ENCODE data around the gene CBX7.

CBX7 gene

DNA sequence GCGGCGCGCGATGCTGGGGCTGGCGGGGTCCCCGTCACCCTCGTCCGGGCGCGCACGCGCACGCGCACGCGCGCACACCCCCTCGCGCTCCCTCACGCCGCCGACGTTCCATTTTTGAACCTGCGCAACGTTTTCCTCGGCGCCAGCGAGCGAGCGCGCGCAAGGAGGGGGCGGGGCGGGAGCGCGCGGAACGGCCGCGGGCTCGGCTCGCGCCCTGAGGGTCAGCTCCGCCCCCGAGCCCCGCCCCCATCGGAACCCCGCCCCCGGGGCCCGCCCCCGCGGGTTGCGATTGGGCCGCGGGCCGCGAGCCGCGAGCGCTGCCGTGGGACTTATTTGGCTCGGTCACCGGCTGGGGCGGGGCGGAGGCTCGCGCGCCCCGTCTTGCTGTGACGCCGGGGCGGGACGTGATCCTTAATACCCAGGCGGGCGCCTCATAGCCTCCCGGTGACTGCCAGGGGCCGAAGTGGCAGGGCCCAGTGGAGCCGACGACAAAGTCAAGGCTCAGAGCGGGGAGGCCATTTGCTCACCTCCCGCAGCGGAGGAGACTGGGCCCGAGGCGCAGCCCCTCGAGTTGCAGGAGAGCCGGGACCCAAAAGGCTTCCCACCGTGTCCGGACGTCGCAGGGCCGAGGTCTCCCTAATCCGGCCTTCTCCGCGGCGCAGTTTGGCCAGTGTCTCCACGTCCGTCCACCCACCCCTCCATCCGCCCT, at the start of gene CBX7:
Gene CBX7 (minus strand): TSS at position 170 of the 709 bp plus-strand sequence. CDS start 236 bp downstream, outside the sequence.
- TF ChIP-seq, protein P1, sequence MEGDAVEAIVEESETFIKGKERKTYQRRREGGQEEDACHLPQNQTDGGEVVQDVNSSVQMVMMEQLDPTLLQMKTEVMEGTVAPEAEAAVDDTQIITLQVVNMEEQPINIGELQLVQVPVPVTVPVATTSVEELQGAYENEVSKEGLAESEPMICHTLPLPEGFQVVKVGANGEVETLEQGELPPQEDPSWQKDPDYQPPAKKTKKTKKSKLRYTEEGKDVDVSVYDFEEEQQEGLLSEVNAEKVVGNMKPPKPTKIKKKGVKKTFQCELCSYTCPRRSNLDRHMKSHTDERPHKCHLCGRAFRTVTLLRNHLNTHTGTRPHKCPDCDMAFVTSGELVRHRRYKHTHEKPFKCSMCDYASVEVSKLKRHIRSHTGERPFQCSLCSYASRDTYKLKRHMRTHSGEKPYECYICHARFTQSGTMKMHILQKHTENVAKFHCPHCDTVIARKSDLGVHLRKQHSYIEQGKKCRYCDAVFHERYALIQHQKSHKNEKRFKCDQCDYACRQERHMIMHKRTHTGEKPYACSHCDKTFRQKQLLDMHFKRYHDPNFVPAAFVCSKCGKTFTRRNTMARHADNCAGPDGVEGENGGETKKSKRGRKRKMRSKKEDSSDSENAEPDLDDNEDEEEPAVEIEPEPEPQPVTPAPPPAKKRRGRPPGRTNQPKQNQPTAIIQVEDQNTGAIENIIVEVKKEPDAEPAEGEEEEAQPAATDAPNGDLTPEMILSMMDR (IDR thresholded peaks at IDR 0.05; ENCODE audit: low read depth, low read length), result no peak
- peak within 1 kb of the TSS; percentile 68 for H3K4me3 ChIP-seq (ENCODE audit: low read depth, low read length)

DNA sequence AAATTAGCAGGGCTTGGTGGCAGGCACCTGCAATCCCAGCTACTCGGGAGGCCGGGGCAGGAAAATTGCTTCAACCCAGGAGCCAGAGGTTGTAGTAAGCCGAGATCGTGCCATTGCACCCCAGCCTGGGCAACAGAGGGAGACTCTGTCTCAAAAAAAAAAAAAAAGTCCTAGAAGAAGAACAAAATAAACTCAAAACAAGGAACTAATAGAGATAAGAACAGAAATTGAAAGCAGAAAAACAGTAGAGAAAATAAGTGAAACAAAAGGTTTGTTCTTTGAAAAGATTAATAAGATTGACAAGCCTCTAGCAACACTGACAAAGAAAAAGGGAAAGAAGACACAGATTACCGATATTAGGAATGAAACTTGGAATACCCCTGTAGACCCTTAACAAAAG, 45.1 kb upstream of the CBX7 start:
- TF ChIP-seq, protein P1 (IDR thresholded peaks at IDR 0.05; ENCODE audit: low read depth, low read length), result no peak
- H3K4me3 ChIP-seq (ENCODE audit: low read depth, low read length), result no peak overlapping the region

DNA sequence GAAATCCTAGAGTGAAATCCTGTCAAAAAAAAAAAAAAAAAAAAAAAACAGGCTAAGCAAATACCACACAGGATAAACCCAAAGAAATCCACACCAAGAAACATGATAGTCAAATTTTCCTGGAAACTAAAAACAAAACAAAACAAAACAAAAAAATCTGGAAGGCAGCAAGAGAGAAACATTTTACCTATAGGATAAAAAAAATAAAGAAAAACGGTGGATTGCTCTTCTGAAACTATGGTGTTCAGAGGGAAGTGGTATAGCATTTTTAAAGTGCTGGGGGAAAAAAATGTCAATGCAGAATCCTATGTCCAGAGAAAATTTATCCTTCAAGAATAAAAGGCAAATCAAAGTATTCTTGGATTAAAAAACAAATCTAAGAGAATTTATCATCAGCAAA, 41.6 kb upstream of the CBX7 start:
- TF ChIP-seq, protein P1 (IDR thresholded peaks at IDR 0.05; ENCODE audit: low read depth, low read length), result no peak
- no peak overlapping the region for H3K4me3 ChIP-seq (ENCODE audit: low read depth, low read length)

DNA sequence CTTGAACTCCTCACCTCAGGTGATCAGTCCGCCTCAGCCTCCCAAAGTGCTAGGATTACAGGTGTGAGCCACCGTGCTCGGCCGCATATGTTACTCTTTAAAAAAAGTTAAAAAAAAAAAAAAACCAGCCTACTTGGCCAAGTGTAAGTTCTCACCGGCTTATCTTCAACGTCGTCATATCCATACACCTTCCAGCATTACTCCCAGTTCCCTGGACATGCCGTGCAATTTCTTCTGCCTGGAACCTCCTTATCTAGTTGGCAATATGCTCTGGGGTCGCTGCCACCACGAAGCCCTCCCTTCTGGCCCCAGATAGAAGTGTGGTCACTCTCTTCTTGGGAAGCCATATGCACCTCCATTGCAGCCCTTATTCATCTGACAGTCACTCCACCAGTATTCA, 36.3 kb upstream of the CBX7 start:
- no peak overlapping the region for H3K4me3 ChIP-seq (ENCODE audit: low read depth, low read length)
- TF ChIP-seq, protein P1 (IDR thresholded peaks at IDR 0.05; ENCODE audit: low read depth, low read length), result no peak

DNA sequence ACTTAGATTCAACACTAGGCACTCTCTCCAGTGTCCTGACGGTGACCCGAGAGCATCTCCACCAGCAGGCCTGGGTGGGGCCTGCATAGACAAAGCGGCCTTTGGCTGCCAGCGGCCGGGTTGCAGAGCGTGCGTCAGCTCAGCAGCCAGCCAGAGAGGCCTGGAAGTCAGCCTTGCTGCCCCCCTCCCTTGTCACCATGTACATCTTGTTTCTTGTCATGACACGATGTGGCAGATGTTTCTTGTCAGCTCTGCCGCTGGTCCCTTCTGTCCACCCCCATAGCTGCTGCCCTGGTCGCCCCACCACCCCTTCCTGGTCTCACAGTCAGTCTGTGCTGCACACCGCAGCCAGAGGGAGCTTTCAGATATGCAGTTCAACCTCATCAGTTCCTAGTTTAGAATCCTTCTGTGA, 33.1 kb upstream of the CBX7 start:
- TF ChIP-seq, protein P1 (IDR thresholded peaks at IDR 0.05; ENCODE audit: low read depth, low read length), result no peak
- H3K4me3 ChIP-seq (ENCODE audit: low read depth, low read length), result no peak overlapping the region

DNA sequence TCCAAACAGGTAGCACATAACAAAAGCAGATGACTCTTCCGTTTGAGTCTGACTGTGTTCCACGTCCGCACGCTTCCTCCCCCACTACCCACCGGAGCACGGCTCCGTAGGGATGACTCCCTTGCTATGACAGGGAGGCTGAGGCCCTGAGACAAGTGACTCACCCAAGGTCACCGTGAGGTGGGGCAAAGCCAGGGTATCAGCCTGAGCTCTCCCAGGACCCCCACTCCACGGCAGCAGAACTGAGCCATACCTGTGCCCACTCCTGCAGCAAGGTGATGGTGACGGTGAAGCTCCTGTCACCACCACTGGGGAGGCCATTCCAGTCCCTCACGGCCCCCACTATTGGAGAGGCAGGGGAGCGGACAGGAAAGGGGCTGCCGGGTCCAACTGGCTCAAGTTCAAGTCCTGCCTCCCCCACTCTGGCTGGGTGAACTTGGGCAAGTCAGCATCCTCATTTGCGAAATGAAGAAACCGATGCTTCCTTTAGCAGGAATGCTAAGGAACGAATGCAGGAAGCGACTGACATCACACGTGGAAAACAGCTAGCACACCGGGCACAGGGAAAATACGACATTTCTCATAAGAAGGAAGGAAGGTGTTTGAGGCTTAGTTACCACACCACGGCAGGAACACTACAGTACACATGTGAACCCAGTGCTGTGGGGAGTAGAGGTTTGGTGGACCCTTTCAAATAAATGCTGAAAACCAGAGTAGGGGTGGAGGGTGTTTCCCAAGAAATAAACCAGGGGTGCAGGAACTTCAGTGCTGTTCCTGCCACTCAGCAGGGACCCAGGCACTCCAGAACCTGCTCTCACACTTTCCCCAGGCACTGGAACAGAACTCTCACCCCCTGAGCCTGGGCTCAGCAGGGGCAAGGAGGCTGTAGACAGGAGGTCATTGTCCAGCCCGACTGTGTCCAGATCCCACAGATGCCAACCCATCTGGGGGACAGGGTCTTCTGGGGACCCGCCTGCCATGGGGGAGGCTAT, 32.4 kb upstream of the CBX7 start:
- no peak overlapping the region for H3K4me3 ChIP-seq (ENCODE audit: low read depth, low read length)
- TF ChIP-seq, protein P1 (IDR thresholded peaks at IDR 0.05; ENCODE audit: low read depth, low read length), result no peak

Data from WI38 (cell line).